Umbilical cord (tissue), 2 donors: ENCODE results near the gene MARK3. TPM values are rescaled to one million over a fixed set of nuclear protein-coding genes. Genes with fewer than 3 reads are reported as not detected.

Experiments used
- DNase-seq: peaks from one replicate; pipeline ENCODE4 v3.0.0-alpha.2; 2015; ENCODE audit warnings: low spot score
- total RNA-seq: library from RNA; depleted of rRNA; stranded (reverse); fragments of >200 nt; gene quantifications from one replicate; pipeline ENCODE4 v1.2.3, GENCODE V29; 2014; ENCODE audit warnings: low replicate concordance; ENCODE audit not compliant: insufficient read depth

Gene MARK3
- total RNA-seq, 1 donor from 2014 or later: 62.1 TPM

DNA sequence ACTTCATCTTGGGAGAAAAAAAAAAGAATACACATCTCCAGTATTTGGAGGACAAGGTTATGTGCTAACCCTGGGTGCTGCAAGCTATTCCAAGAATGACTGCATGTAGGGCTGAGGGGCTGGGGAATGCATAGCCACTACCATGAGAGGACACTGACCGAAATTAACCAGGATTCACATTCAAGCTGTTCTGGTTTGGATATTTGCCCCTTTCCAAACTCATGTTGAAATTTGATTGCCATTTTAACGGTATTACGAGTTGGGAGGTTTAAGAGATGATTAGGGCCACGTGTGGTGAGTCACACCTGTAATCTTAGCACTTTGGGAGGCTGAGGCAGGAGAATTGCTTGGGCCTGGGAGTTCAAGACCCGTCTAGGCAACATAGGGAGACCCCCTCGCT lies 18.5 kb upstream of the MARK3 start:
- no peak for DNase-seq

DNA sequence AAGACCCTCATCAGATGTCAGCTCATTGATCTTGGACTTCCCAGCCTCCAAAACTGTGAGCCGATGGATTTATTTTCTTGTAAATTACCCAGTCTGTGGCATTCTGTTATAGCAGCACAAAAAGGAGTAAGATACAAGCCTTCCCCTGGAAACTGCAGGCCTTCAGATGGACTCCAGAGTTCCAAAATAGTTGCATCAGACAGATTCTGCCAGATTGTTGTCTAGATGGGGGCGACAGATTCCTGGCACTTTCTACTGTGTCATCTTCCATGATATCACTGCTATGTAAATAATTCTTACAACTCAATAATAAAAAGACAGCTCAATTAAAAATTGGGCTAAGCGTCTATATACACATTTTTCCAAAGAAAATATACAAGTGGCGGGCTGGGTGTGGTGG lies 17.2 kb upstream of the MARK3 start:
- no peak for DNase-seq

DNA sequence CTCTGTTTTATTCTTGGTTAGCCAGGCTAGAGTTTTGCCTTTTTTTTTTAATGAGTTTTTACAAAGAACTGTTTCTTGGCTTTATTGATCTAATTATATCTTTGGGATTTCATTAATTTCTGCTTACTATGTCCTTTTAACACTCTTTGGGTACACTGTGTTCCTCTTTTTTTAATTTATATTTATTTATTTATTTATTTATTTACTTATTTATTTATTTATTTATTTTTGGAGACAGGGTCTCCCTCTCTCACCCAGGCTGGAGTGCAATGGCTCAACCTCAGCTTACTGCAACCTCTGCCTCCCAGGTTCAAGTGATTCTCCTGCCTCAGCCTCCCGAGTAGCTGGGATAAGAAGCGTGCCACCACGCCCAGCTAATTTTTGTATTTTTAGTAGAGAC lies 15.1 kb upstream of the MARK3 start:
- no peak for DNase-seq

DNA sequence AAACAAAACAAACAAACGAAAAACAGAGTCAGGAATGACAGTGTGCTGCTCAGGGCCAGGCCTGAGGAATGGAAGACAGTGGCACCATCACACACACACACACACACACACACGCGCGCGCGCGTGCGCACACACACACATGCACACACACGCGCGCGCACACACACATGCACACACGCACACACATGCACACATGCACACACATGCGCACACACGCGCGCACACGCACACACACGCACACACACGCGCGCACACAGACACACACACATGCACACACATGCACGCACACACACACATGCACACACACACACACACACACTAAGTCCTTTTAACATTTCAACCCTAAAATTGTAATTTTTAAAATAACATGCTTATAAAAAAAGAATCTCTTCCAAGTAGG lies 13.2 kb upstream of the MARK3 start:
- no peak for DNase-seq

DNA sequence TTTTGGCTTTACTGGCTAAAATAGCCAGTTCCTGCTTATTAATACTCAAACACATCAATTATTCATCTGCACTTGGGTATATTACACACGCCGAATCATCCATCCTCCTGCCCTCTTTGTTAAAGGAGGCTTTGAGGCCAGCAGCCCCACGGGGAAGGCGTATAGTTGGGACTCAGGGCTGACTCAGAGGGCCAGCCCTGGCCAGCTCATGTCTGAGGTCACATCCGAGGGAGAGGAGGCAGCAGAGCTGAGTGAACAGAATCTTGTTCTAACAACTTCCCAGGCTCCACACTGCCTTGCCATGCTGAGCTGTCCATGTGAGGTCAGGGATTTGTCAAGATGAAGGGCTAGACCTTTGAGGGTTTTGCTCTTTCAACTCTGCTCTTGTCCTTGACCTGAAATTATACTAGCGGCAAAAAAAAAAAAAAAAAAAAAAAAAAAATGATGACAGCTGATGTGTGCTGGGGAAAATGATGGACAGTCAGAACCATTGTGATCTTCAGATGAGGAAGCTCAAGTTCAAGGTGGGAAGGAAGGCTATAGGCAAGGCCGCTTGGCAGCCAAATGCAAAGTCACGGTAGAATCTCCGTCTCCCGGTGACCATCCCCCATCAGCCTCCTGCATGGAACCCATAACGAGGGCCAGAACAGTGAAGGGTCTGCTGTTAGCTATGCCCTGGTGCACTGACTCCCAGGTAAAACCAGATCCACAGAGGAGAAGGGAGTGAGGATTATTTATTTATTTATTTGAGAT lies 12.5 kb upstream of the MARK3 start:
- DNase-seq: peak; percentile 28

DNA sequence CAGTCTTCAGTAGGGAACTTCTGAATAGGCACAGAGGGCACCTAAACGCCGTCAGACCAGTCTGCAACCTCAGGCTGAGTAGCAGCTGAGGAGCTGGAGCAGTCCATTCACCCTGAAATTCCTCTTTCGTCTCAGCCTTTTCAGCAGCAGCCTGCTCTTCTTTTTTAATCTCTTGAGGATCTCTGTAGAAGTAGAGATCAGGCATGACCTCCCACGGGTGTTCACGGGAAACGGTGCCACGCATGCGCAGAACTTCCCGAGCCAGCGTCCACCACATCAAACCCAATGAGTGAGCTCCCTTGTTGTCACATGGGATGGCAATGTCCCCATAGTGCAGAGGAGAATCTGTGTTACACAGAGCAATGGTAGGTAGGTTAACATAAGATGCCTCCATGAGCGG lies 11.1 kb upstream of the MARK3 start:
- DNase-seq: no peak

DNA sequence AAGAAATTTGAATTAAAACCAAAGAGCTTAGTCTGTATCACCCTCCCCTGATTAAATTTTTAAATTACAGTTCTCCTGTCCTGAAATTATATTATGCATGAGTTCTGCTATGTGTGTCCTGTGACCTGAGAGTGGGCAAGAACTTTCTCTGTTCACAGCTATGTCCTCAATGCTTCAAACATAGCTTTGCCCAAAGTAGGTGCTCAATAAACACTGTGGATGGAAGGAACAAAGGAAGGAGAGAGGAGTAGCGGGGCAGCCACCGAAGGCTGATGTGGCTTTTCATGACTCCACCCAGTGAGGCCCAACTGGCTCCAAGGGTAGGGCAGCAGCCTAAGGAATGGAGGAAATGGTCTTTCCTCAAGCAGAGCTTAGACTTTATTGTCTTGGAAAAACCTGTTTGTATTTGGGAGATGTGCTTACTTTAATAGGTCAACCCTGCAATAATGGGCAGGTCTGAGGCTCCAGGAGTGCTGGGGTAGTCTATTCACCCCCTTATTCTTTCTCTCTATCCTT lies 7.6 kb upstream of the MARK3 start:
- no peak for DNase-seq

DNA sequence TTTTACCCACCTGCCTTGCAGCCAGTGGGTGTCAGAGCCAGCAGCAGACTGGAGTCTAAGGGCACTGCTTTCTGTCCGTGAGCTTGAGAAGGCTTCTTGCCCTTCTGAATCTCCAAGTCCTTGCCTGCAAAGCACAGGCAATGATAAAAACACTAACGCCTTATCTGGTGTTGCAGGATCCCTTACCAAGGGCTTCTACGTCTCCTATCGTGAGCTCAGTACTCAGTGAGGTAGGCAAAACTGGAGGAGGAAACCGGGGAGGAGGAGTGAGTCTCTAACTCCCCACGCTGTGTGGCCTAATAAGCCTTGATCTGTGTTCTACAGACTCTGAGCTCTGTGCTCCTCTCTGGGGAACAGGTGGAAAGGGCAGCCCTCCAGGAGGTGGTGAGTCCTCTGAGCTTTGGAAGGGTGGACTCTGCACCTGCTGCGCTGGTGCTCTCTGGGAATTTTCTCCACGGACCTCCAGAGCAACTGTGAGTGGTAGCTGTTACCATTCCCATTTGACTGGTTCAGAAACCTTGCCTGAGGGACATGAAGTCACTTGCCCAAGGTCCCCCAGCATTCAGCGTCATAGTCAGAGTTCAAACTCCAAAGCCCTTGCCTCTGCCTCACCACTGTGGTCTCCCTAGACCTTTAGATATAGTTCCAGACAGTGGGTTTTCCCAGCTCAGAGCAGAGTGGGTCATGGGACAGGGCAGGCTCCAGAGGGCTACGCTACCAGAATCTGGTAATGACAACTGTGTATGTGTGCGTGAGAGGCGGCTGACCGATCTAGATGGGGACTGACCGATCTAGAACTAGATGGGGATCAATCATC lies 7.0 kb upstream of the MARK3 start:
- no peak for DNase-seq

DNA sequence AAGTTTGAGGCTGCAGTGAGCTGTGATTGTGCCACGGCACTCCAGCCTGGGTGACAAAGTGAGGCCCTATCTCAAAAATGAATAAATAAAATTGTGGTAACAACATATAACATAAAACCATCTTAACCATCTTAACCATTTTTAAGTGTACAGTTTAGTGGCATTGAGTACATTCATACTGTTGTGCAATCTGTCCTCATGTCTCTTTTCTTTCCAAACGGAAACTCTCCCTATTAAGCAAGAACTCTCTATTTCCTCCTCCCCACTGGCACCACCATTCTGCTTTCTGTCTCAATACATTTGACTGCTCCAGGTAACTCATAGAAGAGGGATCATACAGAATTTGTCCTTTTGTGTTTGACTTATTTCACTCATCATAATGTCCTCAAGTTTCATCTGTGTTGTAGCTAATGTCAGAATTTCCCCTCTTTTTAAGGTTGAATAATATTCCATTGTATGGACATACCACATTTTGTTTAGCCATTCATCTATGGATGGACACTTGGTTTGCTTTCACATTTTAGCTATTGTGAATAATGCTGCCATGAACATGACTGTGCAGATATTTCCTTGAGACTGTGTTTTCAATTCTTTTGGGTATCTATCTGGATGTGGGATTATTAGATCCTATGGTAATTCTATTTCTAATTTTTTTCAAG lies 4.4 kb upstream of the MARK3 start:
- no peak for DNase-seq

DNA sequence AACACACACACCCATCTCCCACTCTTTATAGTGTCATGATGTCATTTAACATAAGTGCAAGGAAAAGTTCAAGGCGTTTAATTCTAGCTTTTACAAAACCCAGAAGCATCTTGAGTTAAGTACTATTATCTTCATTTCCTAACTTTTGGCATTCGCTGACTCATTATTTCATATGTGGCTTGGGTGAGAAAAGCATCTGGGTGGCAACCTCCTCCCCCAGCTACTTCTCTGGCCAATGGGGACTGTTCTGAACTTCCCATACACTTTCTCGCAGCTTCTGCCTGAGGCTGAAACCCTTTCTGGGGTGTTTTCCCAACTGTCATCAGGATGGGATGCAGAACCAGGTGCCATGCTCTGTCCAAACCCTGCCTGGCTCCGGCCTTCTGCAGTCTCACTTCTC lies 2.8 kb upstream of the MARK3 start:
- no peak for DNase-seq

DNA sequence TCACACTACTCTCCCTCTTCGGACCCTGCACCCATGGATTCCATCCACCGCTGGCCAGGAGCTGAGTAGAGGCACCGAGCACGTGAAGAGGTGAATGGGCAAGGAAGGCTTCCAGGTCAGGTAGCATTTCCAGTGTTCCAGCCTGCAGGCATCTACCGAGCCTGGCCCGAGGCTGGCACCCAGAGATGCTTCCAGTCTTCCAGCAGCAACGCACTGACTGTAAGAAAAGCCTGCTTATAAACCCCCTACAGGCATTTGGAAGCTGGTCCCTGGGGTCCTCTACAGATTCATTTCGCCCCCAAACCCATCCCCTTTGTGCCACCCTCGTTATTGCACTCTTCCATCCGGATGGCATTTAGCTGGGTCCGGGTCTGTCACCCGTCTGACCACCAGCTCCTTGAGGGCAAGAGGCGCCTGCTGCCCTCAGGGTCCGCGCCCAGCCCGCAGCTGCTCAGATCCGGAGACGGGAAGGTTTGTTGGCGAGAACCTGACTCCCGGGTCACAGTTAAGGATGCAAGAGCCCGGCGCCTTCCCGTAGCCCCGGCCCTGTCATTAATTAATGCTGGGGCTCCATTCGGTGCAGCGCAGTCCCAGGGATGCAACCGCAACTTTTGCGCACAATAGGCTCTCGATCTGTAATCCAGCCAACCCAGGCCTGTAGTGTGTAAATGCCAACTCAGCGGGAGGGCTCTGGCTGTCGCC lies 614 bp upstream of the MARK3 start:
- no peak for DNase-seq

DNA sequence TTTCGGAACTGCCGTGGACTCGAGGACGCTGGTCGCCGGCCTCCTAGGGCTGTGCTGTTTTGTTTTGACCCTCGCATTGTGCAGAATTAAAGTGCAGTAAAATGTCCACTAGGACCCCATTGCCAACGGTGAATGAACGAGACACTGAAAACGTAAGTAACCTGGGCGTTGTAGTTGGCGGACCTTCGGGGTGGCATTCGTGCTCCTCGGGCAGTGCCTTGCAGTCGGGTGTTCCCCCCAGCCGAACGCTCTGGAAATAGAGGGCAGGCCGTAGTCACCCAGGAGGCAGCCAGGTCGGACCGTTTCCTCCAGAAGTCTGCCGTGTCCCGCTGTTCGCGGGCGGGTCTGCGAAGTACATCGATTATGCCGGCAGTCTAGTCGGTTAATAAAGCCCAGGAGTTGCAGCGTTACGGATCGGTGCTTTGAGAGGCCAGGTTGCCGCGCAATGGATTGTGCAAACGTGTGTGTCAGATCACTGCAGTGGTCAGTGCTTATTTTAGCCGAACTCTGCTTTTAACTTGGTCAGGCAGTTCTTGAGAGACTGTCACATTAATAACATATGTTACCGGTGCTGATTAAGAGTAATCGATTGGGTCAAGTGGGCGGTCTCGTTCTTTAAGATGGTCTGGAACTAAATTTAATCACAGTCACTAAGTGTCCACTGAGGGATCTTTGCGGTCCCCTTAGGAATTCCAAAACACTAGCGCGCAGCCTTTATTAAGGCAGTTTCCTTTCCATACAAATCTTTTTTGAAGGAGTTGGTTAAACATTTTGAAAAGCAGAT lies 906 bp downstream of the MARK3 start:
- no peak for DNase-seq

DNA sequence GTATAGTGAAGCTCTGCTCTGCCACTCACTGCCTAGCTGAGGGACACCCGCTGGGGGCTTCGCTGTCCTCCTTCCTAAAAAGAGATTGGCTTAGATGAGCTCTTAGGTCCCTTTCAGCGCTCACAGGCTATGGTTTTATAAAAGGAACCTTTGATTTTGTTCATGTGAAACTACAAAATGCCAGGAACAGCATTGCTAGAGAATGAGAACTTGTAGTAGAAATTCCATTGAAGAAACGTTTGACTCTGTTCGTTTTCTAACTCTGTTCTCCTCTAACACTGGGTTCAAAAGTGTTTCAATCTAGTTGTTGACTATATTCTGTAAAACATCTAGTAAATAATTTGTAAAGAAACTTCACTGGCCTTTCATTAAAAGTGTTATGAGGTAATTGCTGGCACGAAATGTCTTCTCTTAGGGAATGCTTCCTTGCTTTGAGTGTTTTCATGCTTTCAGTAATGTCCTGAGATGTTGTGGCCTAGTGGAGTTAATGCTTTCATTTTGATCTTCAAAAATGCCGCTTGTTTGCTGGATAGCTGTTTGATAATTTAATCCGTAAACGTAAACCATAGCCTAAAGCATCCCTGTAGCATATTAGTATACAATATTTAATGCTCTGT lies 1.6 kb downstream of the MARK3 start:
- peak; percentile 30 for DNase-seq

DNA sequence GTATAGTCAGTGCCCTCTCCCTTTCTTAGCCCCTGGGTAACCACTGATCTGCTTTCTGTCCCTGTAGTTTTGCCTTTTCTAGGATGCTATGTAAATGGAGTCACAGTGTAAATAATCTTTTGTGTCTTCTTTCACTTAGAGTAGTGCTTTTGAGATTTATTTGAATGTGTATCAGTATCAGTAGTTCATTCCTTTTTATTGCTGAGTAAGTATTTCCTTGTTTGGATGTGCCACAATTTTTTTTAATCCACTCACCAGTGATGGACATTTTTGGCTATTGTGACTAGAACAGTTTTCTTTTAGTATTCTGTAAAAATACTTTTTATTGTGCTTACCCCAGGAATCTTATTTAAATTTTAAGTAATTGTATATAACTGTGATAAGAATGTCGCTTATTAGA lies 3.4 kb downstream of the MARK3 start:
- DNase-seq: no peak

DNA sequence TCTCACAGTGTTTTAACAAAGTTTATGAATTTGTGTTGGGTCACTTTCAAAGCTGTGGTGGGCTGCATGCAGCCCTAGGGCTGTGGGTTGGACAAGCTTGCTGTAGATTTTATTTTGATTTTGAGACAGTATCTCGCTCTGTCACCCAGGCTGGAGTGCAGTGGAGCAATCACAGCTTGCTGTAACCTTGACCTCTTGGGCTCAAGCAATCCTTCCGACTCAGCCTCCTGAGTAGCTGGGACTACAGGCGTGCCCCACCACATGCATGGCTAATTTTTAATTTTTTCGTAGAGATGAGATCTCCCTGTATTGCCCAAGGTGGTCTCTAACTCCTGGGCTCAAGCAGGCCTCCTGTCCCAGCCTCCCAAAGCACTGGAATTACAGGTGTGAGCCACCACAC lies 5.4 kb downstream of the MARK3 start:
- no peak for DNase-seq

DNA sequence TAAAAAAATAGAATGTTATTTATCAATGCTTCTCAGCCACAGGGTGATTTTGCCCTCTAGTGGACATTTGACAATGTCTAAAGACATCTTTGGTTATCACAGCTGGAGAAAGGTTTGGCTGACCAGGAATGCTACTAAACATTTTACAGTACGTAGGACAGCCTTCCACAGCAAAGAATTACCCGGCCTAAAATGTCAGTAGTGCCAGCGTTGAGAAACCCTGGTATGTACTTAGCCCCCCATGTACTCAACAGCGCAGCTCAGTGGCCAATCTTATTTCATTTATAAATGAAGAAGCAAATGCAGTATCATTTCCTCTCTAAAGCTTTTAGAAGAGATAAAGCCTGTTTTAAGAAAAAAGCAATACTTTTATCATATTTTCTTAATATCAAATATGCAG lies 5.8 kb downstream of the MARK3 start:
- DNase-seq: peak; percentile 46

DNA sequence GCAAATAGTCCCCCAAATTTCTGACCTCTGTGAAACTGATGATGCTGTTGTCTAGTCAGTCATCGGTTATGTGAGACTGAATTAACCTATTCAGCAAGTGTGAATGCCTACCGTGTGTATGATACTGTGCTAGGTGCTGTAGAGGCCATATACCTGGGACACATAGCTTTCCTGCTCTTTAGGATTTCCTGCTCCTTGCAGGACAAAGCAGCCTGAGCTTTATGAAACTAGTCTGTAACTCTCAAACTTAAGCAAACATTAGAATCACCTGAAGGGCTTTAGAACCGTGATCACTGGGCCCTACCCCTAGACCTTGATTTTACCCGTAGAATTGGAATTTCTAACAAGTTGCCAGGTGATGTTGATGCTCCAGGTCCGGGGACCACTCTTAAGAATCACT lies 6.9 kb downstream of the MARK3 start:
- no peak for DNase-seq

DNA sequence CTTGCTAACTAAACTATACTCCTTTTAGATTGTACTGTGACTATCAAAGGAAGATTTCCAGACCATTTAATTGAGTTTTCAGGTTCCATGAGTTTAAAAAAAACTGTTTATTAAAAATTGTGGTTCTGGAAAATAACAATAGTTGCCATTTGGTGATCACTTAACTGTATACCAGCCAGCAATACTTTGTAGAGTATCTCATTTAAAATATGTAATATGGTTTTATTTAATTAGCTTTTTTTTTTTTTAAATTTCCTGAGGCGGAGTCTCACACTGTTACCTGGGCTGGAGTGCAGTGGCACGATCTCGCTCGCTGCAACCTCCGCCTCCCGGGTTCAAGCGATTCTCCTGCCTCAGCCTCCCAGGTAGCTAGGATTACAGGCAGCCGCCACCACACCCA lies 7.4 kb downstream of the MARK3 start:
- DNase-seq: no peak

DNA sequence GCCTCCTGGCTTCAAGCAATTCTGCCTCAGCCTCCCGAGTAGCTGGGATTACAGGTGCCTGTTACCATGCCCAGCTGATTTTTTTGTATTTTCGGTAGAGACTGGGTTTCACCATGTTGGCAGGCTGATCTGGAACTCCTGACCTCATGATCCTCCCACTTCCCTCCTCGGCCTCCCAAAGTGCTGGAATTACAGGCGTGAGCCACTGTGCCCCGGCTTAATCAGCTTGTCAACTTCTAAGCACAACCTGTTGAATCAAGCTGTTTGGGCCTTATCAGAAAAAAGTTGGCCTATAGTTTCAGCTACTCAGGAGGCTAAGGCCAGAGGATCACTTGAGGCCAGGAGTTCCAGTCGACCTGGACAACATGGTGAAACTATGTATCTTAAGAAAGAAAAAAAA lies 7.9 kb downstream of the MARK3 start:
- no peak for DNase-seq
